ENCODE data around the gene CCDC146.
"Not testable (repeated sequence)": the region's sequence is repeated elsewhere in the genome, so short reads cannot be mapped to it uniquely, and the experiment has no call there.

- TF ChIP-seq CTCF, POLR2AphosphoS5 (IDR thresholded peaks at IDR 0.05): not testable (repeated sequence)
Observed at GRCh38 chr7:77177321-77177904, 55.0 kb downstream of the CCDC146 start.

All from upper lobe of left lung (tissue), 4 donors.